Thoracic aorta endothelial cell (primary cell): ENCODE data around the gene CCDC74B. TPM values are rescaled to one million over a fixed set of nuclear protein-coding genes. Genes with fewer than 3 reads are reported as not detected.

Source experiments
- small RNA-seq: library from RNA; depleted of rRNA; stranded (forward); fragments of <200 nt; gene quantifications from one replicate; pipeline ENCODE3, GENCODE V24; 2012
- total RNA-seq: library from RNA; depleted of rRNA; stranded (reverse); fragments of >200 nt; gene quantifications from 2 replicates; pipeline ENCODE4 v1.2.3, GENCODE V29; 2012

CCDC74B gene
- 0.66 and 0.86 TPM in 2 replicates for total RNA-seq

DNA sequence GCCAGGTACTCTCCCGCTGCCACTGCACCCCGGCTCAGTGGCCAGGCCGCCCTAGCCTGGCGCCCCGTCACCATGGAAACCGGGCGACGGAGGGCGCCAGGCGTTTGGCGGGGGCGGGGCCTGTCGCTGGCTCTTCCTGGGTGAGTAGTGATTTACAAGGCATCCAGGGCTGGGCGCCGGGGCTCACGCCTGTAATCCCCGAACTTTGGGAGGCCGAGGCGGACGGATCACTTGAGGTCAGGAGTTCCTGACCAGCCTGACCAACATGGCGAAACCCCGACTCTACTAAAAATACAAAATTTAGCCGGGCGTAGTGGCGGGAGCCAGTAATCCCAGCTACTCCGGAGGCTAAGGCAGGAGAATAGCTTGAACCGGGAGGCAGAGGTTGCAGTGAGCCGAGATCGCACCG lies at the start of gene CCDC74B:
Gene CCDC74B, minus strand, starts transcription at position 107 of the 409 bp plus-strand sequence. CDS start 116 bp downstream, outside the sequence.

DNA sequence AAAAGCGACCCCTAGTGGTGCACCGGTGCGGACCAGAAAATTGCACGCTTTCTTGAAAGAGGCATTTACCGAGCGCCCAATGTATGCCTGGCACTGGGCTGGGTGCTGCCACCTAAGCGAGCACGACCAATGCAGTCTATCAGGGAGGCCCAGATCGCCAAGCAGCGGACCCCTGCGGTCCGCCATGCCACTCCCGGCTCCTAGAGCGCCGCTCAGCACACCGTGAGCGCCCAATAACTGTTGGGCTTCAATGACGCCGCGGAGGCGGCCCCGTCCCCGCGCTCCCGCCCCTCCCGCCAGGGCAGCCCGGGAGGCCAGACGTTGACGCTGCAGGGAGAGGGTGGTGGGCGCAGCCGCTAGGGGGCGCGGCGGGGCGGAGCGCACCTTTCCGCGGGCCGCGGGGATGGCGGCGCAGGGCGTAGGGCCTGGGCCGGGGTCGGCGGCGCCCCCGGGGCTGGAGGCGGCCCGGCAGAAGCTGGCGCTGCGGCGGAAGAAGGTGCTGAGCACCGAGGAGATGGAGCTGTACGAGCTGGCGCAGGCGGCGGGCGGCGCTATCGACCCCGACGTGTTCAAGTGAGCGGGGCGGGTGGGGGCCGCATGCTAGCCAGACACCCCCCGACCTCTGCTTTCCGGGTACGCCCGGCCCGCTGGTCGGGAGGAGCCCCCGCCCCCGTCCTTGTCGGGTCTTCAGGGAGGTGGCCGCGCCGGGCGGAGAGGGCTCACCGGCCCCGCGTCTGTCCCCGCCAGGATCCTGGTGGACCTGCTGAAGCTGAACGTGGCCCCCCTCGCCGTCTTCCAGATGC lies 37.2 kb upstream of the CCDC74B start, which contains the start of gene MZT2B:
Gene MZT2B, plus strand, starts transcription at position 383 of the 803 bp plus-strand sequence. Its CDS starts 21 bp downstream, at position 404.

DNA sequence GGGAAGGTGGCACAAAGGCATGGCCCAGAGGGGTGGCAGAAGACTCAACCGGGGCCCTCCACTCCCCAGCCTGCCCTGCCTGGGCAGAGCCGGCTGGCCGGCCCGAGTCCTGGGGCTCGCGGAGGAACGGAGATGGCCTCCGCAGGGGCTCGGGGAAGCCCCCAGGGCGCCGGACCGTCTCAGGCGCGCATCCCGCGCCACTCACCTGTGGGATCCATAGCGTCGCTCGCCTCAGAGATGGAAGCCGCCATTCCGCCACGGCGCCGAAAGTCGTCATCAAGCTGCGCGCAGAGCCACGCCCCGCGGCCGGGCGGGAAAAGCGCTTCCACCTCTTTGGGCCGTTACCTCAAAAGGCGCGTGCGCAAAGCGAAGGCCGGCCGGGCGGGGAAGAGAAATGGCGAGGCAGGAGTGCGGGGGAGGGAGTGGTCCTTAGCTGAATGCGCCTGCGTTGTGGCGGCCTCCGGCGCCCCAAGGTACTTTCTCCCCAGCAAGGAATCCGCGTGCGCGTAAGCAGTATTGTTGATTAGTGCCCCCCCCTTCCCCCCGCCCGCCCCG lies 36.5 kb upstream of the CCDC74B start, which contains the start of gene SMPD4:
Gene SMPD4, minus strand, starts transcription at position 278 of the 555 bp plus-strand sequence. CDS start 5,010 bp downstream, outside the sequence.

DNA sequence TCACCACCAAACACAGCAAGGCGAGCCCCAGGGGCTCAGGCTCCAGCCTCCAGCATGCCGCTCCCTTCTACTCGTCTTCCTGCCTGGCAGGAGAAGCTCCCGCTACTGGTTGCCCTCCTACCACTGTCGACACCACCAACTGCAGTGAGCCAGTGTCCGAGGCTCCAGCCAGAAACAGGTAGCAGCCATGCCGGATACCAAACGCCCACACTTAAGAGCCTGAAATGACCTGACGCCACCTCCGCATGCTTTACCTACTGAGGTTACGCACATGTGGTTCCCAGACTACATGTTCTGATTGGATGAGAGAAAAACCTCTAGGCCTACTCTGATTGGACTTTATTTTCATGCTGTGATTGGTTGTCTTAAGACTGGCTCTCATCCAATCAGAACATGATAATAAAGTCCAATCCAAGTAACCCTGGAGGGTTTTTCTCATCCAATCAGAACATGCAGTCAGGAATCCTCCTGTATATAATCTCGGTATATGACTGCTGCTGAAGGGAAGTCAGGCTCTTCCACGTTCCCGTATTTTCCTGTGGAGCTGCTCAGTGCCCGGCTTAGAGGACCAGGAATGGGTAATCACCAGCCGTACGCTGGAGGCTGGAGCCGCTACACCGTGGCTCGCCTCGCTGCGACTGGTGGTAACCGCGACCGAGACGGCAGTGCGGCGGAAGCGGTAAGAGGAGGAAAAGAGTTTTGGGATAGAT lies 15.6 kb downstream of the CCDC74B start, which contains the start of gene POTEF:
Gene POTEF, minus strand, starts transcription at position 103 of the 710 bp plus-strand sequence. CDS start 8,707 bp downstream, outside the sequence.

Small RNA genes within 50 kb of the gene (small RNA-seq; reads per million reads assigned to genes)
- gene RNU6-1049P: not detected

Other genes starting within 250 kb of the CCDC74B start
- gene RAB6C, start 165.4 kb downstream of the CCDC74B start, total RNA-seq: not detected in 2 replicates
- 0.13 TPM in 1 of 2 replicates, not detected in the other for gene POTEF, start 15.9 kb downstream of the CCDC74B start, total RNA-seq
- gene SMPD4, start 36.5 kb upstream of the CCDC74B start, total RNA-seq: 29.5 and 44.8 TPM in 2 replicates
- 85.7 and 109 TPM in 2 replicates for gene MZT2B, start 37.1 kb upstream of the CCDC74B start, total RNA-seq
- not detected in 2 replicates for gene TUBA3E, start 53.3 kb upstream of the CCDC74B start, total RNA-seq
- 98.8 and 114 TPM in 2 replicates for gene IMP4, start 197.8 kb upstream of the CCDC74B start, total RNA-seq
- gene PTPN18, start 210.9 kb upstream of the CCDC74B start, total RNA-seq: 23.3 and 48.5 TPM in 2 replicates